Mesendoderm (in vitro differentiated cells): ENCODE results near the gene IL2RA.

ENCODE experiments used
- DNase-seq: peaks from one replicate; pipeline ENCODE4 v3.0.0; 2013
- H2AK5ac ChIP-seq: 2 replicates; pipeline ENCODE4 v1.6.1; 2013; ENCODE audit warnings: low read length, inconsistent platforms
- H2BK120ac ChIP-seq: 2 replicates; pipeline ENCODE4 v1.6.1; 2013; ENCODE audit warnings: low read depth, mild to moderate bottlenecking, low read length, moderate library complexity, mixed read lengths
- H2BK15ac ChIP-seq: replicated peaks from 2 replicates; pipeline ENCODE4 v1.6.1; 2013; ENCODE audit warnings: low read depth, mild to moderate bottlenecking, moderate library complexity
- H2BK5ac ChIP-seq: 2 replicates; pipeline ENCODE4 v1.6.1; 2013; ENCODE audit warnings: low read length, inconsistent platforms
- H3K18ac ChIP-seq: 2 replicates; pipeline ENCODE4 v1.6.1; 2013; ENCODE audit warnings: mild to moderate bottlenecking, low read length, mixed read lengths
- H3K23ac ChIP-seq: one replicate; pipeline ENCODE4 v1.6.1; 2013; ENCODE audit warnings: low read length
- H3K27ac ChIP-seq: 2 replicates; pipeline ENCODE4 v1.5.1; 2013; ENCODE audit warnings: low read depth, mild to moderate bottlenecking, inconsistent platforms, low read length, moderate library complexity
- H3K27me3 ChIP-seq: 2 replicates; pipeline ENCODE4 v1.6.1; 2013; ENCODE audit warnings: low read length, control low read depth, mild to moderate bottlenecking, inconsistent platforms; ENCODE audit not compliant: insufficient read depth, poor library complexity
- H3K36me3 ChIP-seq: 2 replicates; pipeline ENCODE4 v1.6.1; 2013; ENCODE audit warnings: low read length, inconsistent platforms; ENCODE audit not compliant: control insufficient read depth, insufficient read depth
- H3K4ac ChIP-seq: one replicate; pipeline ENCODE4 v1.6.1; 2013; ENCODE audit warnings: low read depth, mild to moderate bottlenecking, low read length, moderate library complexity
- H3K4me1 ChIP-seq: 2 replicates; pipeline ENCODE4 v1.6.1; 2013; ENCODE audit warnings: low read depth, low read length, inconsistent platforms; ENCODE audit not compliant: control insufficient read depth
- H3K4me2 ChIP-seq: 2 replicates; pipeline ENCODE4 v1.6.1; 2013; ENCODE audit warnings: low read length
- H3K4me3 ChIP-seq: 2 replicates; pipeline ENCODE4 v1.5.1; 2013; ENCODE audit warnings: mild to moderate bottlenecking, low read length
- H3K56ac ChIP-seq: one replicate; pipeline ENCODE4 v1.6.1; 2013; ENCODE audit warnings: low read length
- H3K79me1 ChIP-seq: 2 replicates; pipeline ENCODE4 v1.6.1; 2013; ENCODE audit warnings: low read length, inconsistent platforms
- H3K79me2 ChIP-seq: 2 replicates; pipeline ENCODE4 v1.6.1; 2013; ENCODE audit warnings: mild to moderate bottlenecking, low read length; ENCODE audit not compliant: control insufficient read depth, insufficient read depth
- H3K9ac ChIP-seq: 2 replicates; pipeline ENCODE4 v1.6.1; 2013; ENCODE audit warnings: low read length, inconsistent platforms
- H4K5ac ChIP-seq: one replicate; pipeline ENCODE4 v1.6.1; 2013; ENCODE audit warnings: low read length
- H4K8ac ChIP-seq: one replicate; pipeline ENCODE4 v1.6.1; 2013; ENCODE audit warnings: low read depth, mild to moderate bottlenecking, control low read depth, low read length, moderate library complexity
- WGBS: extraction: QIAGEN DNeasy Blood & Tissue Kit; methylation state at CpG from one replicate; pipeline ENCODE4 v1.1.7; 2013; ENCODE audit warnings: low lambda C conversion rate, missing lambda C conversion rate; ENCODE audit not compliant: insufficient coverage; ENCODE audit errors: extremely low coverage; 5-methylcytosine and 5-hydroxymethylcytosine counted together

Gene IL2RA

DNA sequence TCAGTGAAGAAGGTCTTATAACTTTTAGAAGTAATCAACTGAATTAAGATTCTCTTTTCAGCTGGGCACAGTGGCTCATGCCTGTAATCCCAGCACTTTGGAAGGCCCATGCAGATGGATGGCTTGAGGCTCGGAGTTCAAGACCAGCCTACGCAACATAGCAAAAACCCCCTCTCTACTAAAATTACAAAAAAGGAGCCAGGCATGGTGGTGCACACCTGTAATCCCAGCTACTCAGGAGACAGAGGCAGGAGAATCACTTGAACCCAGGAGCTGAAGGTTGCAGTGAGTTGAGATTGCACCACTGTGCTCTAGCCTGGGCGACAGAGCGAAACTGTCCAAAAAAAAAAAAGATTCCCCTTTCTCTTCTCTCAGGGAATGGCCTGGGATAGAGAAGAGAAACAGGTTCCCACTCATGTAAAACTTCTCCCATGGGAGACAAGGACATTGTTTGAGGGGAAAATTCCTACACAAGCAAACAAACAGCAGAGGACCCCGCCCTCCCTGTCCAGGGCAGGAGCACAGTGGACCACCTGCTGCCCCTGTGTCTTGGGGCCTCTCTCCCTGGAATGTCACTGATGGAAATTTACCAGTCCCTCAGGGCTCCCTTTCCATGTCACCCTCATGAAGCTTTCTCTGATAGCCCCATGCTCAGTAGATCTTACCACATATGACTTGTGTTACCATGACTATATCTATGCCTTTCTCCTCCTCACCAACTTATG is 5.6 kb downstream of the IL2RA start:
- H4K5ac ChIP-seq, result no peak overlapping the region
- no peaks in the 10 kb centered on the region for H3K4me1 ChIP-seq
- no peak for DNase-seq
- H3K36me3 ChIP-seq, result no peaks in the 10 kb centered on the region
- no peak overlapping the region for H2BK5ac ChIP-seq
- no peak overlapping the region for H3K4ac ChIP-seq
- H3K27me3 ChIP-seq, result no peaks in the 10 kb centered on the region
- no peaks in the 10 kb centered on the region for H3K79me2 ChIP-seq
- no peak overlapping the region for H3K4me2 ChIP-seq
- H2BK15ac ChIP-seq, result no peak overlapping the region
- no peak overlapping the region for H3K4me3 ChIP-seq
- no peak overlapping the region for H2BK120ac ChIP-seq
- no CpG with 5 or more reads among the region's 5 CpGs for WGBS
- H2AK5ac ChIP-seq, result no peak overlapping the region
- H3K27ac ChIP-seq, result no peak overlapping the region
- H4K8ac ChIP-seq, result no peak overlapping the region
- H3K9ac ChIP-seq, result no peak overlapping the region
- no peak overlapping the region for H3K23ac ChIP-seq
- no peak overlapping the region for H3K56ac ChIP-seq
- no peaks in the 10 kb centered on the region for H3K79me1 ChIP-seq
- no peak overlapping the region for H3K18ac ChIP-seq

DNA sequence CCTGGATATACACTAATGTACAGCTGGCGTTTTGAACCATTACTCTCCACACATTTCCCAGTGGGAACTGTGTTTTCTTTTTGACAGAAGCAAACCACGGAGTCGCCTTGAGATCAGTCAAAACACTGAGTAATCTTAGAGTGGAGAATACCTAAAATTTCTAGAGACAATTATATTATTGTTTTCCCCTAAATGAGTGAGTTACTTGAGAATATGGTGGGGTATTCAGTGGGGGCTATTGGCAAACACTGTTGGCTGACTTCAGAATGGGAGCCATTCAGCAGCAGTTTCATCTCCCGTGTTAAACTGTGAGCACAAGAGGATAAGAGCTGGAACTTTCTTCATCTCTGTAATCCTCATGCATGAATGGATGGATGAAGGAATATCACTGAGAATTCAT is 6.2 kb downstream of the IL2RA start:
- H3K27ac ChIP-seq, result no peak overlapping the region
- no peaks in the 10 kb centered on the region for H3K4me1 ChIP-seq
- H3K79me1 ChIP-seq, result no peaks in the 10 kb centered on the region
- no peak for DNase-seq
- no peak overlapping the region for H3K4ac ChIP-seq
- H2BK5ac ChIP-seq, result no peak overlapping the region
- no peak overlapping the region for H3K23ac ChIP-seq
- H3K9ac ChIP-seq, result no peak overlapping the region
- H3K27me3 ChIP-seq, result no peaks in the 10 kb centered on the region
- no peaks in the 10 kb centered on the region for H3K36me3 ChIP-seq
- H2BK15ac ChIP-seq, result no peak overlapping the region
- H2AK5ac ChIP-seq, result no peak overlapping the region
- H4K5ac ChIP-seq, result no peak overlapping the region
- no peak overlapping the region for H3K18ac ChIP-seq
- no peak overlapping the region for H3K56ac ChIP-seq
- no peak overlapping the region for H3K4me3 ChIP-seq
- no peaks in the 10 kb centered on the region for H3K79me2 ChIP-seq
- H4K8ac ChIP-seq, result no peak overlapping the region
- H3K4me2 ChIP-seq, result no peak overlapping the region
- no peak overlapping the region for H2BK120ac ChIP-seq
- no CpG with 5 or more reads among the region's 4 CpGs for WGBS

DNA sequence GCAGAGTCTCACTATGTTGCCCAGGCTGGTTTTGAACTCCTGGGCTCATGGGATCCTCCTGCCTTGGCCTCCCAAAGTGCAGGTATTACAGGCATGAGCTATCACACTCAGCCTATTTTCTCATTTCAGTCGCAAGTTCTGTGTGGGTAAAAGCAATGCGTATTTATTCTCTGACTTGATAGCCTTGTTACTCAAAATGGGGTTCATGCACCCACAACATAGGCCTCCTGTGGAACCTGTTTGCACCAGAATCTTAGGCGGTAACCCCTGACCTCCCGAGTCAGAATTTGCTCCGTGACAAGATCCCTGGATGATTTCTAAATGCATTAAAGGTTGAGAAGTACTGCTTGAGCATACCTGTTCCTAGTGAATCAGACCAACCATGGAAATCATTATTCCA is 7.3 kb downstream of the IL2RA start:
- DNase-seq, result no peak
- no peak overlapping the region for H3K18ac ChIP-seq
- H3K27me3 ChIP-seq, result no peaks in the 10 kb centered on the region
- H3K79me2 ChIP-seq, result no peaks in the 10 kb centered on the region
- no CpG with 5 or more reads among the region's 5 CpGs for WGBS
- no peak overlapping the region for H3K23ac ChIP-seq
- no peak overlapping the region for H2BK5ac ChIP-seq
- no peak overlapping the region for H4K8ac ChIP-seq
- no peak overlapping the region for H3K4me2 ChIP-seq
- no peak overlapping the region for H2BK120ac ChIP-seq
- no peaks in the 10 kb centered on the region for H3K4me1 ChIP-seq
- no peaks in the 10 kb centered on the region for H3K36me3 ChIP-seq
- no peak overlapping the region for H3K4me3 ChIP-seq
- H4K5ac ChIP-seq, result no peak overlapping the region
- H2AK5ac ChIP-seq, result no peak overlapping the region
- no peak overlapping the region for H3K4ac ChIP-seq
- H3K9ac ChIP-seq, result no peak overlapping the region
- no peaks in the 10 kb centered on the region for H3K79me1 ChIP-seq
- H3K56ac ChIP-seq, result no peak overlapping the region
- H2BK15ac ChIP-seq, result no peak overlapping the region
- H3K27ac ChIP-seq, result no peak overlapping the region

DNA sequence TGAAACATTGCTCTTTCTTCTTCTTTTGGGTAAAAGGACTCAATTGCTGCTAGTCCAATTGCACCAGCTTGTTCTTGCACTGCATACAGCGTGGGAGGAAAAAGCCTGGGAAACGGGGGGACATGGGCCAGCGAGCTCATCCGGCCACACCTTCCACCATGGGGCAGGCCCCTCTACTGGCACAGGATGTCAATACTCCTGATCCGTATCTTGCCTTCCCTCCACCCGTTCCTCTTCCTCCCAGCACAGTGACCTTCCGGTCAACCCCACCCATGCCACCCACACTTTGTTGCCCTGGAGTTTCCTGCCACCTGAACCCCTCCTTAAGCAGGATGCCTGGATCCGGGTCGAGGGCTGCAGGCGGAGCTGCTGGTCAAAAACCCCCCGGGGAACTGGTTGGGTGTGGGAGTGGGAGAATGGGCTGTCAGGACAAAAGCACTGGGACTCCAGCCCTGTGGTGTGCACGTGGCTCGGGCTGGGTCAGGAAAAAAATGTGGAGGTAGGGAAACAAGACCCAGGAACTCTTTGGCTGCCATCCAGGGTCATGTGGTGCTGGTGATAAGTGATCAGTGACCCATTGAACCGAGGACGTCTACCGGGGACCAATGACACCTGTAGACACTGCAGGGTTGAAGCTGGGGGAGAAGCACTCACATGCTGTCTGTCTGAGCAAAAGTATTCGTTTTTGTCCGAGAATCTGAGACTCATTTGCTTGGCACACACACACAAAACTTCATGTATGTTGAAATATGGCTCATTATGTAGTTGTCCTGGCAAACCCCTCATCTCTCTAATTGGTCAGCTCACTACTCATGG is 8.1 kb downstream of the IL2RA start:
- H3K56ac ChIP-seq, result no peak overlapping the region
- H3K4me2 ChIP-seq, result no peak overlapping the region
- no peak overlapping the region for H3K18ac ChIP-seq
- DNase-seq, result no peak
- H2AK5ac ChIP-seq, result no peak overlapping the region
- H3K27ac ChIP-seq, result no peak overlapping the region
- H3K9ac ChIP-seq, result no peak overlapping the region
- no peak overlapping the region for H2BK120ac ChIP-seq
- H3K23ac ChIP-seq, result no peak overlapping the region
- no peak overlapping the region for H2BK5ac ChIP-seq
- no peaks in the 10 kb centered on the region for H3K27me3 ChIP-seq
- no peaks in the 10 kb centered on the region for H3K36me3 ChIP-seq
- H3K79me1 ChIP-seq, result no peaks in the 10 kb centered on the region
- H4K5ac ChIP-seq, result no peak overlapping the region
- H3K4me3 ChIP-seq, result no peak overlapping the region
- no peak overlapping the region for H2BK15ac ChIP-seq
- H3K4ac ChIP-seq, result no peak overlapping the region
- no peaks in the 10 kb centered on the region for H3K79me2 ChIP-seq
- no peaks in the 10 kb centered on the region for H3K4me1 ChIP-seq
- H4K8ac ChIP-seq, result no peak overlapping the region
- no CpG with 5 or more reads among the region's 18 CpGs for WGBS

DNA sequence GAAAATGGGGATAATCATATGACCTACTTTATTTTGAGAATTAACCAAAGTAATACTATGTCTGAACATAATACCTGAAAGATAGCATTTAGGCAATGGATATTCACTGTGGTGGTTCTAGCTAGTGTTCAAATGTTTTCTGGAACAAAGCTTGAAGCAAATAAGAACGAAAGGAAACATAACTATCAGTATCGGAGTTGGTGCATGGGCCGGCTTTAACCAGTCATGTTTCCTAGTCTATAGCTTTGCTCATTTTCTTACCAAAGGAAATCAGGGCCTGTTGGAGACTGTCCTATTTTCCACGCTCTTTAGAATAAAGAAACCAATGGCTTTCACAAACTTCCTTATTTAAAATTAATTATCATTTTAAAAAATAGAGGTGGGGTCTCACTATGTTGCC is 8.9 kb downstream of the IL2RA start:
- no peak overlapping the region for H3K4me3 ChIP-seq
- H3K4me2 ChIP-seq, result no peak overlapping the region
- H3K23ac ChIP-seq, result no peak overlapping the region
- H2BK120ac ChIP-seq, result no peak overlapping the region
- H3K79me1 ChIP-seq, result no peaks in the 10 kb centered on the region
- H2BK15ac ChIP-seq, result no peak overlapping the region
- no peak overlapping the region for H3K4ac ChIP-seq
- no CpG with 5 or more reads among the region's 4 CpGs for WGBS
- H3K56ac ChIP-seq, result no peak overlapping the region
- no peak overlapping the region for H2AK5ac ChIP-seq
- H2BK5ac ChIP-seq, result no peak overlapping the region
- H3K36me3 ChIP-seq, result no peaks in the 10 kb centered on the region
- no peak overlapping the region for H4K5ac ChIP-seq
- no peaks in the 10 kb centered on the region for H3K4me1 ChIP-seq
- H3K27me3 ChIP-seq, result no peaks in the 10 kb centered on the region
- H3K9ac ChIP-seq, result no peak overlapping the region
- no peaks in the 10 kb centered on the region for H3K79me2 ChIP-seq
- no peak overlapping the region for H3K27ac ChIP-seq
- DNase-seq, result no peak
- H3K18ac ChIP-seq, result no peak overlapping the region
- no peak overlapping the region for H4K8ac ChIP-seq
